HG03066 (cell line): ENCODE results near the gene FAM25A.
"Not testable (repeated sequence)": the region's sequence is repeated elsewhere in the genome, so short reads cannot be mapped to it uniquely, and the experiment has no call there.

ENCODE experiments used
- ATAC-seq: cut with Tn5 transposase; IDR thresholded peaks from one replicate; pipeline ENCODE4 v1.9.1; 2021; ENCODE audit warnings: low read depth; ENCODE audit not compliant: unreplicated experiment

The FAM25A gene

DNA sequence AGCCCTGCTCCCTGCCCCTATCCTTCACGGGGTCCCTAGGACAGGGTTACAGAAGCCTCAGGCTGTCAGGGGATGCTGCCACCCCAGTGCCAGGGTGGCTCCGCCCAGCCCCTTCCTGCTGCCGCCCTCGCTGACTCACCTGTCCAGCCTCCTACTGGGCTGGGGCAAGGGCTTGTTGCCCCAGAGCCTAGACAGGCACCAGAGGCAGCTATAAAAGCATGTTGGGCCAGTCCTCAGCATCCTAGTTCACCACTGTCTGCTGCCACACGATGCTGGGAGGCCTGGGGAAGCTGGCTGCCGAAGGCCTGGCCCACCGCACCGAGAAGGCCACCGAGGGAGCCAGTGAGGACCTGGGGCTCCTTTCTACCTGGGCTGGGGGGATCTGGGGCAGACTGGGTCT is at the start of gene FAM25A:
Gene FAM25A (plus strand): TSS at position 239 of the 400 bp plus-strand sequence. CDS start 31 bp downstream, at position 270.
- ATAC-seq, result not testable (repeated sequence)

DNA sequence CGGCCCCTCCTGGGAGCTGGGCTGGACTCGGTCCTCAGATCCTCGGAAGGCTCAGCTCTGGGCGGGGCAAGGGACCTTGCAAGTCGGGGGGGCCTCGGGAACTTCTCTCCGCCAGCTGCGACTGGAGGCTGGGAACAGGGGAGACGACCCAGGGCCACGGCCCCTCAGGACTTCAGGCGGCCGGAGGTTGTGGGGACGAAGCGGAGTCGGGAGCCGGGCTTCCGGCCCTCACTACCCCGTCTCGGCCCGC is 49.2 kb upstream of the FAM25A start:
- ATAC-seq, result no peak

DNA sequence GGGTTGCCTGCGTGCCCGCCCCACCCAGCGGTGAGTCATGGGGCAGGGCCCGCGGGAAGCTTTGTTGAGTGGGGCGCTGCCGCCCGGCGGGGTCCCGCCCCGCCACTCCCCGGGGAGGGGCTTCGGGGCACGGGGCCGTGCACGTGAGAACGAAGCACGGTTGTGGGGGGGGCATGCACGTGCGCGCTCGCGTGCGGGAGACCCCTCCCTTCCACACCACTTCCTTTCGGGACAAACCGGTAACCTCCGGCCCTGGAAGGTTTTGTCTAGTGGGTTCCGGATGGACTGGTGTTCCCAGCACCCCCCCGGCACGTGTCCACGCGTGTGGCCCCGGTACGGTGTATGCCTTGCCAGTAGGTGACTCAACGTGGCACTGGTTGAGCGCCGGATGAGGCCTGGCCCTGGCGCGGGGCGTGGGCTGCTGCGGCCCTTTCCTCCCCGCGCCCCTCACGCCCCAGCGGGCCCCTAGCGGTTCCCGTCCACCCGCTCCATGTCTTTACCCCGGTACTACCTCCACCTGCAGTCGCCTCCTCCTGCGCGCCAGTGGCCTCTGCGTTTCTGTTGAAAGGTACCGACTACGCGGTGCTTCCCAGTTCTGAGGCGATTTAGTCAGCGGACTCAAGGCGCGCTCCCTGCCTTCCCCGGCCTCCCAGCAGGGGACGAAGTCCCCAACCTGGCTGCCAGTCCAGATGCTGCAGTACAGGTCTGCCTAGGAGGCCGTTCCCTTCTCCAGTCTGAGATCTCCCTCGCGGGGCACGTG is 48.7 kb upstream of the FAM25A start:
- ATAC-seq, result peak; percentile 63

DNA sequence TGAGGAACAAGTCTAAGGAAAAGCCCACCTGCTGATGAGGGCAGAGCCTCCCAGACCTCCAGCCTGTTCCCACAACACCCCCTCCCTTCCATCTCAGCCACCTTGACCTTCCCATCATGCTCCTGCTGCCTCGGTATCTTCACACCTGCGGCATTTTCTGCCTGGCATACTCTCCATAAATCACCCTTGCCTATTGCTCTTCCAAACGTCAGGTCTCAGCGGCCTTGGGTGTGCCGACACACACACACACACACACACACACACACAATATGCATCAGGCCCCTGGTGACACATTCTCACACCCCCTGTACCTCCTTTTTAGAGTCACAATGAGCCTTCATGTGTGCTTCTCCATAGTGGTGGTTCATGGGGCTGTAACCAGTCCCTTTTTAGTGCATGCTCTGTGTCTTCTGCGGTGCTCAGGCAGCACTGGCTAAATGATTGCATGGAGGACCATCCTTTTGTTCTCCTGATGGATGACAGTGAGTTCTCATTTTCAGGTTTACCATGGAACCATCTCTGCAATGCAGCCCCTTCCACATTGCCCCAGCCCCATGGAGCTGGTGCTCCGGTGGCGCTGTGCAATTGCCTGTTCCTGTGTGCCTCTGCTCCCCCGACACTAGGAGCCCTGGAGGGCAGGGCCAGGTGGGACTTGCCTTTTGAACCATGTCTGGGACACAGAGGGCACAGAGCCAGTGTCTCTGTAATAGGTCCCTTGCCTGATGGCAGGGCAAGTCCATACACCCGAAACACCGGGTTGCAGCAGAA is 47.3 kb upstream of the FAM25A start:
- no peak for ATAC-seq

DNA sequence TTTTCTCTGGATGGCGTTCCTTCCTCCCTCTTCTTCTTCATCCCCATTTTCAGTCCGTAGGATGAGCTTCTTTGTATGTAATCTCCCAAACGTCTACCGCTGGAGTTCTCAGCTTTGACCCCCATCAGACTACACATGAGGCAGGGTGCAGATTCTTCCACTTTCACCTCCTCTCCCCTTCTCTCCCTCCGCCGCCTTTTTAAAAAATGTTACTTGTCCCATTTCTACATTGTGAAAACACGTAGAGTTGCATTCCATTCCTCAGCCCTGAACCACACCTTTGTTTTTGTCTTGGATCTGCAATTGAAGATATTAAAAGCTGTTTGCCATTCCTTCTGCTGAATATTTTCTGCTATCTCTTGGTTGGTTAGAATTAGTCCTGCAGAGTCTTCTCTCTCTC is 45.6 kb upstream of the FAM25A start:
- no peak for ATAC-seq

DNA sequence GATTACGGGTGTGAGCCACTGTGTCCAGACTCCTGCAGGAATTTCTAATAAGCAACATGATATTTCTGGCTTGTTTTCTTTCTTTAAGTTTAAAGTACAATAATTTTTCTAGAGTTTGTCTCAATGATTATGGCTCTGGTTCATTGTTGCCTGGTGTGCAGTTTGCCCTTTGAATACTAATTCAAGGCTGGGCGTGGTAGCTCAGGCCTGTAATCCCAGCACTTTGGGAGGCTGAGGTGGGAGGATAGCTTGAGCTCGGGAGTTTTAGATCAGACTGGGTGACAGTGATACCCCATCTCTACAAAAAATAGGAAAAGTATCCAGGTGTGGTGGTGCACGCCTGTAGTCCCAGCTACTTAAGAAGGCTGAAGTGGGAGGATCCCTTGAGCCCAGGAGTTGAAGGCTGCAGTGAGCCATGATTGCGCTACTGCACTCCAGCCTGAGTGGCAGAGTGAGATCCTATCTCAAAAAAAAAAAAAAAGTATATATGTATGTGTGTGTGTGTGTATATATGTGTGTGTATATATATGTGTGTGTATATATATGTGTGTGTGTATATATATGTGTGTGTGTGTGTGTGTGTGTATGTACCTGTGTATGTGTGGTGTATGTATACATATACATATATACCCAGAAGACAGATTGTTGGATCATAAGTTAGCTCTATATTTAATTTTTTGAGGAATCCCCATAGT is 43.6 kb upstream of the FAM25A start:
- no peak for ATAC-seq

DNA sequence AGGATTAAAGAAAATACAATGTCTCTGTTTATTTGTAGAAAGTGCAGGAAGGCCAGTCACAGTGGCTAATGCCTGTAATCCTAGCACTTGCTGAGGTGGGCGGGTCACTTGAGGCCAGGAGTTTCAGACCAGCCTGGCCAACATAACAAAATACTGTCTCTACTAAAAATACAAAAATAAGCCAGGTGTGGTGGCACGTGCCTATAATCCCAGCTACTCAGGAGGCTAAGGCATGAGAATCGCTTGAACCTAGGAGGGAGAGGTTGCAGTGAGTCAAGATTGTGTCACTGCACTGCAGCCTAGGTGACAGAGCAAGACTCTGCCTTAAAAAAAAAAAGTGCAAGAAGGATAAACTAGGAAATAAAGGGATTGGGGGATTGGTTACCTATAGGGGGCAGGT is 41.6 kb upstream of the FAM25A start:
- ATAC-seq, result not testable (repeated sequence)

DNA sequence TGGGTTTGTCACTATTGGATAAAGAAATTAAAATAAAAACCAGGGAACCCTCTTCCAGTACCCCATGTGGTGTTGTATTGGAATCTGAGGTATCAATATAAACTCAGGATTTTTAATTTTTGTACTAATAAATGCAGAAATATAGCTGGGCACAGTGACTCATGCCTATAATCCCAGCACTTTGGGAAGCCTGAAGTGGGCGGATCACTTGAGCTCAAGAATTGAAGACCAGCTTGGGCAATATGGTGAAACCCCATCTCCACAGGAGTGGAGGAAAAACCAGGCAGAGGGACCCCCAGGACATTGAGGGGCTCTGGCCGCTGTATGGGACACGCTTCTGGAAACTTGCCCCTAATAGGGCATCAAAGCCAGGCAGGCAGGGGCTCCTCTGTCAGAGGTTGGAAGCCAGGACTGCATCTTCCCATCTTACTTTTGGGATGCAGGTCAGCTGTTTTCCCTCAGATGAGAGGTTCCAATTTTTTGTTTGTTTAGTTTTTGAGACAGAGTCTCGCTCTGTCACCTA is 40.7 kb upstream of the FAM25A start:
- ATAC-seq, result no peak

DNA sequence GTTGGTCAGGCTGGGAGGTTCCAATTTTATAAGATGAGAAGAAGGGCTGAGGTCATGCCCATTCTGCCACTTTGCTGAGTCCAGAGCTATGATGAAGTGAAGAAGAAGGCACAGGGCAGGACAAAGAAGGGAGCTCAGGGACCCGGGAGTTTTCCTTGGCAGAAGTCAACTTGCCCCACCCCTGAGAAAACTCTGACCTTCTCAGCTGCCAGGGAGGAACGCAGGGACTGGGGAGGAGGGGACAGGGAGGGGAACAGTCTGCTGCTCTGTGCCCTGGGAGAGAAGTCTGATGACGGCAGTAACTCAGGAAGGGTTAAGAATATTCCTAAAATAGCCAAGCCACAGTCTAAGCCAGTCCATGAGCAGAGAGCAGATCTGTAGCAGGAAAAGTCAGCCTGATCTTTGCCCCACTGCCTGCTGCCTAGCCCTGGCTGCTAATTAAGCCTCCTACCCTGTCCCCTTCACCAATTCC is 40.1 kb upstream of the FAM25A start:
- no peak for ATAC-seq

DNA sequence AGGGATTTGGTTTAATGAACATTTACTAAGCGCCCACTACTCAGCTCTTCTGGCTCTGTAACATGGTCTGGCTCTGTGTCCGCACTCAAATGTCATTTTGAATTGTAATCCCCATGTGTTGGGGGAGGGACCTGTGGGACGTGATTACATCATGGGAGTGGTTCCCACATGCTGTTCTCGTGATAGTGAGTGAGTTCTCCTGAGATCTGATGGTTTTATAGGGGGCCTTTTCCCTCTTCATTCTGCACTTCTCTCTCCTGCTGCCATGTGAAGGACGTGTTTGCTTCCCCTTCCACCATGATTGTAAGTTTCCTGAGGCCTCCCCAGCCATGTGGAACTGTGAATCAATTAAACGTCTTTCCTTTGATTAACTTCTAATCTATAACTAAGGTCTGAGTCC is 39.1 kb upstream of the FAM25A start:
- not testable (repeated sequence) for ATAC-seq

DNA sequence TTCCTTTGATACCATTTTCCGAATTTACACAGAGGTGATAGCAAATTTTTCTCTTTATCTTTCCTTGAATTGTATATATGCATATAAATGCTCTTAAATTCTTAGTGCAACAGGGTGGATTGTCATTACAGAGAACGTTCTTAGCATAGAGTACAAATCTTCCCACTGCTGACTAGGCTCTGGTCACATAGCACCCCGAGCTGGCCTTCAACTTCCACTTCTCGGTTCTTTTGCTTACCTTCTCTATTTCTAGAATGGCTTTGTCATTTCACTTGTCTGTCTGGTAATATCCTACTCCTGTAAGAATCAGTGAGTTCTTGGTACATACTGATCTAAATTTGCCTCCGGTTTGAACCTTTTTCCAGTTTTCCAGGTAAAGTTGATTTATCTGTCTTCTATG is 38.4 kb upstream of the FAM25A start:
- ATAC-seq, result no peak

DNA sequence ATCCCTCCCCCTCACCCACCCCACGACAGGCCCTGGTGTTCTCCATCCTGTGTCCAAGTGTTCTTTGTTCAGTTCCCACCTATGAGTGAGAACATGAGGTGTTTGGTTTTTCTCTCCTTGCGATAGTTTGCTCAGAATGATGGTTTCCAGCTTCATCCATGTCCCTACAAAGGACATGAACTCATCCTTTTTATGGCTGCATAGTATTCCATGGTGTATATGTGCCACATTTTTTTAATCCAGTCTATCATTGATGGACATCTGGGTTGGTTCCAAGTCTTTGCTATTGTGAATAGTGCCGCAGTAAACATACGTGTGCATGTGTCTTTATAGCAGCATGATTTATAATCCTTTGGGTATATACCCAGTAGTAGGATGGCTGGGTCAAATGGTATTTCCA is 35.6 kb upstream of the FAM25A start:
- not testable (repeated sequence) for ATAC-seq

DNA sequence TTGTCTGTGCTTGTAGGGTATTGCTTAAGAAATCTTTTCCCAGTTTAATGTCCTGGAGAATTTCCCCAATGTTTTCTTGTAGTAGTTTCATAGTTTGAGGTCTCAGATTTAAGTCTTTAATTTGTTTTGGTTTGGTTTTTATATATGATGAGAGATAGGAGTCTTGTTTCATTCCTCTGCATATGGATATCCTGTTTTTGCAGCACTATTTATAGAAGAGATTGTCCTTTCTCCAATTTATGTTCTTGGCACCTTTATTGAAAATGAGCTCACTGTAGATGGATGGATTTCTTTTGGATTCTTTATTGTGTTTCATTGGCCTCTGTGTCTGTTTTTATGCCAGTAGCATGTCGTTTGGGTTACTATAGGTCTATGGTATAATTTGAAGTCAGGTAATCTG is 31.6 kb upstream of the FAM25A start:
- no peak for ATAC-seq

DNA sequence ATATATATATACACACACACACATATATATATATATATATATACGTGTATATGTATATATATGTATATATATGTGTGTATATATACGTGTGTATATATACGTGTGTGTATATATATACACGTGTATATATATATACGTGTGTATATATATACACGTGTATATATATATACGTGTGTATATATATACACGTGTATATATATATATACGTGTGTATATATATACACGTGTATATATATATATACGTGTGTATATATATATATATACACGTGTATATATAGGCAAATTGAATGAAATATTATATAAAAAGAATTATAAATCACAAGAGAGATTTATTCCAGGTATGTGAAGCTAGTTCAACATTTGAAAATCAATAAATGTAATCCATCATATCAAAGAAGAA is 28.7 kb upstream of the FAM25A start:
- ATAC-seq, result not testable (repeated sequence)

DNA sequence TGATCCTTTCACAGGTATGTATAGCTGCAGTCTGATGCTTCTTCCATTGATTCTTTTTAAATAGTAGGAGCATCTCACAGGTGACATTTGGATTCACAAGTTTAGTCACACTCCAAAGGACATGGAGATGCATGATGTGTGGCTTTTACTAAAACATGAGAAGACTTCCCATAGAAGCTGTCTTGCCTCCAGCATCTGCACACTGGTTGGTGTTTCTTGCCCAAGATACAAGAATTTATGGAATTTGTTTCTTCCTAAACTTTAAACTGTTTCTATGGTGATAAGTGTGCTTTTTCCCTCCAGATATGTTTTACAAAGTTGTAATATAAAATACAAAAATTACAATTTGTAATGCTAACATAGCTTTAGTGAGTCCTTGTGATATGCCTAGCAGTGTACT is 27.6 kb upstream of the FAM25A start:
- ATAC-seq, result no peak

DNA sequence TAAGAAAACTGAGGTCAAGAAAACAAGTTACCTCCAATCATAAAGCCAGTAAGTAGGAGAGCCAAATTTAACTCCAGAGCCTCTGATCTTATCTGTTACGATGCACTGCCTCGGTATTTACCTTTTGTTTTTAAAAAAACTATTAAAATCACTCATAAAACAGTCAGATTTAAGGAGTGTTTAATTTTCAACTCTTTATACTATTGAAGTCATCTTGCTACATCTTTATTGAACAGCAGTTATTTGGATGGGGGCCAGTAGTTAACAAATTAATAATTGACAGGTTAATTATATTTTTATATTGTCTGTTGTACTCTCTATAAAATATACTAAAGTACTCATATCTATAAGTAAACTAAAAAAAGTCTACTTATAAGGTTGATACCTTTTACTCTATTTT is 27.2 kb upstream of the FAM25A start:
- ATAC-seq, result no peak

DNA sequence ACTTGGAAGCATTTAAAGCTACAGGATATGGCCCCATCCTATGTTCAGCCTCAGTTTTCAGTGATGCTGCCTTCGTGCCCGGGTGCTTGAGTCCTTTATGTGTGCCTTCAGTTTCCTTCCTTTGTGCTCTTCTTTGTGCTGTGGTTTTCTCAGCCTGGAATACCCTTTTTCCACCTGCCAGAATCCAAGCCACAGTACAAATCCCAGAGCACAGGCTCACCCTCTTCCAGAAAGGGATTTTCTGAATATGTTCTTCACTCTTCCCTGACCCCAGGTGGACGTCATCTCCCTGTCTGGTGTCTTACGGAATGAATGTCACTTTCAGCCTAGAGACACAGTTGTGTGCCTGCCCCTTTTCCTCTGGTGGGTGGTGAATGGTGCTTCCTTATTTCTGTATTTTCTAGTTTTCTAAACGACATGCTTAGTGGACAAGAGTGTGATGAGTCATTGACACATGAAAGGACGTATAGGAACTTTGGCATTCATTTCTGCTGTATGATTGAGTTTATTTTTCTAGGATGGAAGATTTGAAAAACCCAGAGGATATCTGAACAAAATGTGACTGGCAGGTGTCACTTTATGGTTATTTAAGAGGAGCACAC is 20.2 kb upstream of the FAM25A start:
- not testable (repeated sequence) for ATAC-seq

DNA sequence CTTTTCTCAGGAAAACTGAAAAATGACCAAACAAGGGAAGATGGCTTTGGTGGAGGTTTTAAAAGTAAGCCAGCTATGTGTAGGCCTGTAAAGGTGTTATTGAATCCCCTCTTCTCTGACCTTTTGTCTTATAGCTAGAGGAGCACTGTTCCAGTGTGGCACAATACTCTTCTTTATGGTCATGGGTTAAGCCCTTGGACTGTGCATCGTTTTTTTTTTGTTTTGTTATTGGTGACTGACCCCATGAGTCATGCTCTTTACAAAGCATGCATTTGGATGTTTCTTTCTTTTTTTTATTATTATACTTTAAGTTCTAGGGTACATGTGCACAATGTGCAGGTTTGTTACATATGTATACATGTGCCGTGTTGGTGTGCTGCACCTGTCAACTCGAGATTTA is 19.6 kb upstream of the FAM25A start:
- ATAC-seq, result no peak

DNA sequence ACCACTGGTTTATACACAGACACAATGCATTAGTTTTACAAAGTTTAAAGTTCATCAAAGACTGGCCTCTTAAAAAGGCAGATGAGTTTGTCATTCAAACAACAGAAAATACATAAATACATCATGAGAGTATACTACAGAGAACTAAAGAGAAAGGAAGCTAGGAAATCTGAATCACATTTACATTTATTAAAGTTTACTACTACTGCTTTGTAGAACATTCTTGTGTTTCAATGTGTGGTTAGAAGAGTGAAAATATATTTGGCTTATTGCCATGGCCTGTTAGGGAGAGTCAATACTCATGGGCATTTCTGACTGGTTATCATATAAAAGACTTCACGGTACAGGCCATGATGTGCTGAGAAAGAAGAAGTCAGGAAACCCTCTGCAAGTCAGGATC is 13.0 kb upstream of the FAM25A start:
- not testable (repeated sequence) for ATAC-seq

DNA sequence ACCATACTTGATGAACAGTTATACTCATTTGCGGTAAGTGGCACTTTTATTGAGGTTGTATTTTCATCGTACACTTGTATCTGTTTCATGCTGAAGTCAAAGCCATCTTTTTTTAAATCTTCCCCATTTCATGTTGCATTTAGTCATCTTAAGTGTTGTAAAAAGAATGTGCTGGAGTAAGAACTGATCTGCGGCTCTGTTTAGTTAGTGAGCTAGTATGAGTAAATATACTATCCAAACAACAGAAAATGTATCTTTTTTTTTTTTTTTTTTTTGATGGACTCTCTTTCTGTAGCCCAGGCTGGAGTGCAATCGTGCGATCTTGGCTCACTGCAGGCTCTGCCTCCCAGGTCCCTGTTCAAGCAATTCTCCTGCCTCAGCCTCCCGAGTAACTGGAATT is 12.4 kb upstream of the FAM25A start:
- not testable (repeated sequence) for ATAC-seq

DNA sequence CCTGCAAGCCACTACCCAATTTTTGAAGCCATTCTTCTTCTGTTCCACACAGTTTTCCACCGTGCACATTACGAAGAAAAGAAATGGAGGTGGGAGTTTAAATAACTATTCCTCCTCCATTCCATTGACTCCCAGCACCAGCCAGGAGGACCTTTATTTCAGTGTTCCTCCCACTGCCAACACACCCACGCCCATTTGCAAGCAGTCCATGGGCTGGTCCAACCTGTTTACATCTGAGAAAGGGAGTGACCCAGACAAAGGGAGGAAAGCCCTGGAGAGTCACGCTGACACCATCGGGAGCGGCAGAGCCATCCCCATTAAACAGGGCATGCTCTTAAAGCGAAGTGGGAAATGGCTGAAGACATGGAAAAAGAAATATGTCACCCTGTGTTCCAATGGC is 11.8 kb upstream of the FAM25A start:
- ATAC-seq, result not testable (repeated sequence)
